ENCODE data around the gene CR1. TPM values are rescaled to one million over a fixed set of nuclear protein-coding genes. Genes with fewer than 3 reads are reported as not detected.
"Not testable (repeated sequence)": the region's sequence is repeated elsewhere in the genome, so short reads cannot be mapped to it uniquely, and the experiment has no call there.

Gene CR1
- total and polyA plus RNA-seq, 9 donors = 0.25 to 5.8 (median 1.2) TPM

DNA sequence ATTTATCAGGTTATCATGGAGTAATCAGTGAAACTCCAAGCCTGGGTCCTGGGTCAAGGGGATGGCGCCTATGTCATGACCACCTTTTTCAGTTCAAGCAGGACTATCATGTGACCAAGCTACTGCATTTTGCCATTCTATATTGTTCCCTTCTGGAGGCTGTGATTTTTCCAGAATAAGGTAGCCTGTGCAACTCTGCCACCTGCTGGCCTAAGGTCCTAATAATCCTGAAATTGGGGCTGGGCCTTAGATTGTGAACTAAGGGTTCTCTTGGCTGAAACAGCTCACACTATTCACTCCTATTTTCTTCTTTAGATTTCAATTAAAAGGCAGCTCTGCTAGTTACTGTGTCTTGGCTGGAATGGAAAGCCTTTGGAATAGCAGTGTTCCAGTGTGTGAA lies 32.4 kb downstream of the CR1 start:
- H3K4me1 ChIP-seq (ENCODE audit: insufficient read depth); intact Hi-C loops (cut with DNase I); H3K27ac ChIP-seq; DNase-seq; H3K9me3 ChIP-seq; H3K4me3 ChIP-seq; H3K27me3 ChIP-seq; H3K36me3 ChIP-seq: not testable (repeated sequence)
- WGBS, 3 donors = no CpG with 5 or more reads among the region's 1 CpG

DNA sequence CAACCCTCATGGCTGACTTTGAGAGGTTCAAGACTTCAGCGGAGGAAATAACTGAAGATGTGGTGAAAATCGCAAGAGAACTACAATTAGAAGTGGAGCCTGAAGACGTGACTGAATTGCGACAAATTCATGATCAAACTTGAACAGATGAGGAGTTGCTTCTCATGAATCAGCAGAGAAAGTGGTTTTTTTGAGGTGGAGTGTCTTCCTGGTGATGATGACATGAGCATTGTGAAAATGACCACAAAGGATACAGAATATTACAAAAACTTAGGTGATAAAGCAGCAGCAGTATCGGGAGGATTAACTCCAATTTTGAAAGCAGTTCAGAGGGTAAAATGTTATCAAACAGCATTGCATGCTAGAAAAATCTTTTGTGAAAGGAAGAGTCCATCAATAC lies 40.3 kb downstream of the CR1 start:
- H3K36me3 ChIP-seq; H3K4me1 ChIP-seq (ENCODE audit: insufficient read depth); H3K27ac ChIP-seq; DNase-seq; intact Hi-C loops (cut with DNase I); H3K27me3 ChIP-seq; H3K9me3 ChIP-seq; H3K4me3 ChIP-seq: not testable (repeated sequence)
- no CpG with 5 or more reads among the region's 5 CpGs for WGBS, 3 donors

DNA sequence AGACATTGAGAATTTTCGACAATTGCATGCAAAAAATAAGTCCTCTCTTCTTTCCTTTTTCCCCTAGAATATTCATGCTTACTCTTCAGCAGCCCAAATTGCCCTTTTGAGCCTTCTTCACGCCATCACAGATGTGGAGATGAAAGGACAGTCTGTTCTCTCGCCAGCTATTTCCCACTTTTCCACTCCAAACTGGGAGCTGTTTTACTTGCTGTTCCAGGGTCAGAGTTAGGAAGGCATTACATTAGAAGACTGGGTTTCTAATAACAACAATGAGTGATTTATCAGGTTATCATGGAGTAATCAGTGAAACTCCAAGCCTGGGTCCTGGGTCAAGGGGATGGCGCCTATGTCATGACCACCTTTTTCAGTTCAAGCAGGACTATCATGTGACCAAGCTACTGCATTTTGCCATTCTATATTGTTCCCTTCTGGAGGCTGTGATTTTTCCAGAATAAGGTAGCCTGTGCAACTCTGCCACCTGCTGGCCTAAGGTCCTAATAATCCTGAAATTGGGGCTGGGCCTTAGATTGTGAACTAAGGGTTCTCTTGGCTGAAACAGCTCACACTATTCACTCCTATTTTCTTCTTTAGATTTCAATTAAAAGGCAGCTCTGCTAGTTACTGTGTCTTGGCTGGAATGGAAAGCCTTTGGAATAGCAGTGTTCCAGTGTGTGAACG lies 50.9 kb downstream of the CR1 start:
- H3K4me3 ChIP-seq; H3K27ac ChIP-seq; DNase-seq; H3K36me3 ChIP-seq; H3K4me1 ChIP-seq (ENCODE audit: insufficient read depth); intact Hi-C loops (cut with DNase I); H3K9me3 ChIP-seq; H3K27me3 ChIP-seq: not testable (repeated sequence)
- WGBS, 3 donors = no CpG with 5 or more reads among the region's 5 CpGs

DNA sequence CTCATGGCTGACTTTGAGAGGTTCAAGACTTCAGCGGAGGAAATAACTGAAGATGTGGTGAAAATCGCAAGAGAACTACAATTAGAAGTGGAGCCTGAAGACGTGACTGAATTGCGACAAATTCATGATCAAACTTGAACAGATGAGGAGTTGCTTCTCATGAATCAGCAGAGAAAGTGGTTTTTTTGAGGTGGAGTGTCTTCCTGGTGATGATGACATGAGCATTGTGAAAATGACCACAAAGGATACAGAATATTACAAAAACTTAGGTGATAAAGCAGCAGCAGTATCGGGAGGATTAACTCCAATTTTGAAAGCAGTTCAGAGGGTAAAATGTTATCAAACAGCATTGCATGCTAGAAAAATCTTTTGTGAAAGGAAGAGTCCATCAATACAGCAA lies 58.9 kb downstream of the CR1 start:
- H3K4me1 ChIP-seq (ENCODE audit: insufficient read depth); H3K4me3 ChIP-seq; H3K27me3 ChIP-seq; intact Hi-C loops (cut with DNase I); H3K36me3 ChIP-seq; DNase-seq; H3K27ac ChIP-seq; H3K9me3 ChIP-seq: not testable (repeated sequence)
- no CpG with 5 or more reads among the region's 5 CpGs for WGBS, 3 donors

DNA sequence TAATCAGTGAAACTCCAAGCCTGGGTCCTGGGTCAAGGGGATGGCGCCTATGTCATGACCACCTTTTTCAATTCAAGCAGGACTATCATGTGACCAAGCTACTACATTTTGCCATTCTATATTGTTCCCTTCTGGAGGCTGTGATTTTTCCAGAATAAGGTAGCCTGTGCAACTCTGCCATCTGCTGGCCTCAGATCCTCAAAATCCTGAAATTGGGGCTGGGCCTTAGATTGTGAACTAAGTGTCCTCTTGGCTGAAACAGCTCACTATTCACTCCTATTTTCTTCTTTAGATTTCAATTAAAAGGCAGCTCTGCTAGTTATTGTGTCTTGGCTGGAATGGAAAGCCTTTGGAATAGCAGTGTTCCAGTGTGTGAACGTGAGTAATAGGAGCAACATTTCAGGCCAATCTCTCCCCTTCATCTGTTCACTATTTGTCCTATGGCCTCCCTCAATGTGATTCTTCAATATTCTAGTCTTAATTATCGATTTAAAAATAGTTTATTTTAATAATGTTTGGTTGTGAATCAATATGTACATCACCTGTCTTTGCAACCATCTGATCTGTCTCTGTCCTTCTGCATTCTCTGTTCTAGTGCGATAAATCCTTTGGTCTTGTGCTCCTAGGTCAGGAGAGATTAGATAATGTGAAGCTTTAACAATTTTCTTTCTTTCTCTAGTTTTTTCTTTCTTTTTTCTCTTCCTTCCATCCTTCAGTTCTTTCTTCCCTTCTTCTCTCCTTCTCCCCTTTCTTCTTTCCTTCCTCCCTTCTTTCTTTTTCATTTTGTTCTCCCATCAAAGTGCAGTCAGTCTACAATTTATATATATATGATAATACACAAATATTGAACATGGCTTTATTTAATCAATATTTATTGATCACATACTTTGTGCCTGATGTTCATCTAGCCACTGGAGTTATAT lies 69.8 kb downstream of the CR1 start:
- Histone ChIP-seq H3K27me3 (no peaks in the 10 kb centered on the region), H3K27ac (no peak overlapping the region), H3K4me3 (no peak overlapping the region), H3K36me3 (no peaks in the 10 kb centered on the region), H3K4me1 (ENCODE audit: insufficient read depth) (no peaks in the 10 kb centered on the region), H3K9me3 (no peaks in the 10 kb centered on the region)
- intact Hi-C loops (cut with DNase I) = no loop called here
- no peak for TF ChIP-seq POLR2A (IDR thresholded peaks at IDR 0.05)
- no peak for TF ChIP-seq EP300 (IDR thresholded peaks at IDR 0.05)
- TF ChIP-seq, protein P1, sequence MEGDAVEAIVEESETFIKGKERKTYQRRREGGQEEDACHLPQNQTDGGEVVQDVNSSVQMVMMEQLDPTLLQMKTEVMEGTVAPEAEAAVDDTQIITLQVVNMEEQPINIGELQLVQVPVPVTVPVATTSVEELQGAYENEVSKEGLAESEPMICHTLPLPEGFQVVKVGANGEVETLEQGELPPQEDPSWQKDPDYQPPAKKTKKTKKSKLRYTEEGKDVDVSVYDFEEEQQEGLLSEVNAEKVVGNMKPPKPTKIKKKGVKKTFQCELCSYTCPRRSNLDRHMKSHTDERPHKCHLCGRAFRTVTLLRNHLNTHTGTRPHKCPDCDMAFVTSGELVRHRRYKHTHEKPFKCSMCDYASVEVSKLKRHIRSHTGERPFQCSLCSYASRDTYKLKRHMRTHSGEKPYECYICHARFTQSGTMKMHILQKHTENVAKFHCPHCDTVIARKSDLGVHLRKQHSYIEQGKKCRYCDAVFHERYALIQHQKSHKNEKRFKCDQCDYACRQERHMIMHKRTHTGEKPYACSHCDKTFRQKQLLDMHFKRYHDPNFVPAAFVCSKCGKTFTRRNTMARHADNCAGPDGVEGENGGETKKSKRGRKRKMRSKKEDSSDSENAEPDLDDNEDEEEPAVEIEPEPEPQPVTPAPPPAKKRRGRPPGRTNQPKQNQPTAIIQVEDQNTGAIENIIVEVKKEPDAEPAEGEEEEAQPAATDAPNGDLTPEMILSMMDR (IDR thresholded peaks at IDR 0.05) = no peak
- DNase-seq = no peak
- 58 to 60% (median 60%) methylated on average over 4 of the region's 4 CpGs for WGBS, 3 donors

DNA sequence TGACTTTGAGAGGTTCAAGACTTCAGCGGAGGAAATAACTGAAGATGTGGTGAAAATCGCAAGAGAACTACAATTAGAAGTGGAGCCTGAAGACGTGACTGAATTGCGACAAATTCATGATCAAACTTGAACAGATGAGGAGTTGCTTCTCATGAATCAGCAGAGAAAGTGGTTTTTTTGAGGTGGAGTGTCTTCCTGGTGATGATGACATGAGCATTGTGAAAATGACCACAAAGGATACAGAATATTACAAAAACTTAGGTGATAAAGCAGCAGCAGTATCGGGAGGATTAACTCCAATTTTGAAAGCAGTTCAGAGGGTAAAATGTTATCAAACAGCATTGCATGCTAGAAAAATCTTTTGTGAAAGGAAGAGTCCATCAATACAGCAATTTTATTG lies 76.0 kb downstream of the CR1 start:
- H3K4me3 ChIP-seq; H3K27me3 ChIP-seq; H3K36me3 ChIP-seq; H3K27ac ChIP-seq; DNase-seq; H3K9me3 ChIP-seq; H3K4me1 ChIP-seq (ENCODE audit: insufficient read depth); intact Hi-C loops (cut with DNase I): not testable (repeated sequence)
- no CpG with 5 or more reads among the region's 5 CpGs for WGBS, 3 donors

DNA sequence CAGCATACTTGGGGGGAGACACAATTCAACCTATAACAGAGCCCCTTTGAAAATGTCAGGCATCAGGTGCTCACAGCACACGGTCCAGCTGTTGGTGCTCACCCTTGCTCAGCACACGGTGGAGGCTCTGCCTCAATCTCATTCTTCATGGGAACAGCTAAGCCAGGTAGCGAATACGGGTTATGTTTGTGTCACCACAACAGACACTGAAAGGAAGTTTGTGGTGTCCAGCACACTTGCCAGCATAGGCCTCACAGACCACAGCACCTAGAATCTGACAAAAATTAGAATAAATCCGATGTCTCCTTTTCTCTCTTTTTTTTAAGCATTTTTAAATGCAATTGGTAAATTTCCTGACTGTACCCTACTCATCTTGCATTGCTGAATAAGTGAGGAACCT lies 77.1 kb downstream of the CR1 start:
- H3K27ac ChIP-seq; intact Hi-C loops (cut with DNase I); H3K36me3 ChIP-seq; H3K4me1 ChIP-seq (ENCODE audit: insufficient read depth); H3K27me3 ChIP-seq; DNase-seq; H3K9me3 ChIP-seq; H3K4me3 ChIP-seq: not testable (repeated sequence)
- WGBS, 3 donors = 87 to 90% (median 89%) methylated on average over 5 of the region's 5 CpGs

DNA sequence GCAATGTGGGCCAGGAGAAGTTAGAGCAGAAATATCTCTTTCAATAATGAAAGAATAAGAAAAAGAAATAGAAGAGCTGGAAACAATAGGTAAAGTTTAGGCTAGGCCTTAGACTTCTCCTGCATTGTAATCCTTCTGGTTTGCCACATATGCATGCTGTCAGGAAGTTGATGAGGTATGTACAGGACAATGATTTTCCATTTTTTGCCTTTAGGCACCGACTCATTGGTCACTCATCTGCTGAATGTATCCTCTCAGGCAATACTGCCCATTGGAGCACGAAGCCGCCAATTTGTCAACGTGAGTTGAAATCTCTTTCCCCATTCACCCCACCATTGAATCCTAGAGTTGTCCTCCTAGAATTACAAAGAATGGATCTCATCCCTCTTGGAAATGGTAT lies 79.4 kb downstream of the CR1 start:
- H3K4me3 ChIP-seq; DNase-seq; H3K4me1 ChIP-seq (ENCODE audit: insufficient read depth); H3K36me3 ChIP-seq; H3K27me3 ChIP-seq; intact Hi-C loops (cut with DNase I); H3K9me3 ChIP-seq; H3K27ac ChIP-seq: not testable (repeated sequence)
- 88 to 95% (median 92%) methylated on average over 4 of the region's 4 CpGs for WGBS, 3 donors

All from ovary (tissue), 9 donors.